Keratinocyte (primary cell): ENCODE data around the gene STK35. TPM values are rescaled to one million over a fixed set of nuclear protein-coding genes. Genes with fewer than 3 reads are reported as not detected.

ENCODE experiments used
- DNase-seq: peaks from one replicate; pipeline ENCODE4 v3.0.0-alpha.2; 2011; ENCODE audit warnings: low read depth, missing footprints, low spot score
- FAIRE-seq: peaks from 2 replicates; lab custom pipeline; 2011; peaks lifted over from hg19 to GRCh38; lab: Jason Lieb, UNC
- H2AFZ ChIP-seq: 2 replicates; pipeline ENCODE4 v1.6.0; 2012; ENCODE audit warnings: low read length, control low read depth, inconsistent platforms; ENCODE audit not compliant: control insufficient read depth
- H3K27ac ChIP-seq: 2 replicates; pipeline ENCODE4 v1.5.1; 2011; ENCODE audit warnings: low read length; ENCODE audit not compliant: control insufficient read depth, insufficient read depth
- H3K27me3 ChIP-seq: 3 replicates; pipeline ENCODE4 v1.6.0; 2011; ENCODE audit warnings: low read length; ENCODE audit not compliant: control insufficient read depth, insufficient read depth; ENCODE audit errors: extremely low read depth
- H3K36me3 ChIP-seq, 2 experiments: 2 replicates in 1 of 2; 3 replicates in 1 of 2; pipeline ENCODE4 v1.5.1; 2011; ENCODE audit warnings: low read length in 2 of 2, mild to moderate bottlenecking in 1 of 2; ENCODE audit not compliant: control insufficient read depth in 2 of 2, insufficient read depth in 2 of 2; ENCODE audit errors: extremely low read depth in 1 of 2
- H3K4me1 ChIP-seq: 3 replicates; pipeline ENCODE4 v1.5.1; 2011; ENCODE audit warnings: low read length; ENCODE audit not compliant: control insufficient read depth, insufficient read depth; ENCODE audit errors: extremely low read depth
- H3K4me2 ChIP-seq: 3 replicates; pipeline ENCODE4 v1.6.0; 2011; ENCODE audit warnings: low read depth, low read length; ENCODE audit not compliant: control insufficient read depth, insufficient read depth; ENCODE audit errors: extremely low read depth
- H3K4me3 ChIP-seq, 3 experiments: fragments of 200-600 bp in 1 of 3; sonication (generic) in 1 of 3; 2 replicates in 2 of 3; 3 replicates in 1 of 3; pipeline ENCODE4 v1.5.1; 2011 to 2016; ENCODE audit warnings: low read length in 3 of 3, mild to moderate bottlenecking in 3 of 3, control low read depth in 2 of 3, inconsistent platforms in 1 of 3, low read depth in 1 of 3, mixed read lengths in 1 of 3, mixed run types in 1 of 3, moderate library complexity in 1 of 3; ENCODE audit not compliant: control insufficient read depth in 2 of 3, insufficient read depth in 2 of 3; ENCODE audit errors: extremely low read depth in 1 of 3
- H3K79me2 ChIP-seq: 2 replicates; pipeline ENCODE4 v1.6.0; 2012; ENCODE audit warnings: low read length; ENCODE audit not compliant: control insufficient read depth, insufficient read depth
- H3K9ac ChIP-seq: 3 replicates; pipeline ENCODE4 v1.6.0; 2011; ENCODE audit warnings: low read length; ENCODE audit not compliant: control insufficient read depth, insufficient read depth; ENCODE audit errors: extremely low read depth
- H3K9me1 ChIP-seq: 3 replicates; pipeline ENCODE4 v1.6.0; 2011; ENCODE audit warnings: low read length; ENCODE audit not compliant: control insufficient read depth, insufficient read depth; ENCODE audit errors: extremely low read depth
- H3K9me3 ChIP-seq: 2 replicates; pipeline ENCODE4 v1.5.1; 2012; ENCODE audit warnings: low read depth, low read length; ENCODE audit not compliant: control insufficient read depth
- H4K20me1 ChIP-seq: 3 replicates; pipeline ENCODE4 v1.6.0; 2011; ENCODE audit warnings: low read length; ENCODE audit not compliant: control insufficient read depth, insufficient read depth; ENCODE audit errors: extremely low read depth
- EZH2 ChIP-seq: IDR thresholded peaks from one replicate; pipeline ENCODE4 v1.6.1; 2012; ENCODE audit warnings: inconsistent platforms, mild to moderate bottlenecking, low read length, moderate library complexity
- dilution Hi-C: fragments of 300-500 bp; cut with MboI; formaldehyde crosslinking; loops from one replicate; pipeline ENCODE4 v1.7.0; 2020; ENCODE audit warnings: low sequenced_read_pairs; ENCODE audit not compliant: extremely low pct_ligation_motif_present
- polyA plus RNA-seq, 5 experiments: library from polyadenylated mRNA; depleted of rRNA in 3 of 5; stranded (reverse) in 3 of 5; stranded (forward) in 1 of 5; unstranded in 1 of 5; fragments of >200 nt; gene quantifications; 1 replicate in 1 of 5; 2 replicates in 3 of 5; 3 replicates in 1 of 5; pipeline versions ENCODE4 v1.2.1 to v1.2.3, GENCODE V29; 2011 to 2012; ENCODE audit warnings: missing spikeins in 2 of 5, low read depth in 1 of 5, low replicate concordance in 1 of 5
- TF ChIP-seq, protein P1 (sequence below), 3 experiments: IDR thresholded peaks in 1 of 3; conservative IDR thresholded peaks in 1 of 3; optimal IDR thresholded peaks in 1 of 3; 2 replicates in 2 of 3; 3 replicates in 1 of 3; pipeline versions ENCODE3 to v1.5.1; 2011; ENCODE audit warnings: low read length in 3 of 3, mild to moderate bottlenecking in 3 of 3, moderate library complexity in 2 of 3, control low read depth in 1 of 3, inconsistent platforms in 1 of 3; ENCODE audit not compliant: insufficient read depth in 2 of 3; ENCODE audit errors: extremely low read depth in 1 of 3

Gene STK35
- polyA plus RNA-seq, 1 donor (not counting 4 experiments of a cell fraction or from before 2014, with no cell fraction given), result 6.5 TPM

DNA sequence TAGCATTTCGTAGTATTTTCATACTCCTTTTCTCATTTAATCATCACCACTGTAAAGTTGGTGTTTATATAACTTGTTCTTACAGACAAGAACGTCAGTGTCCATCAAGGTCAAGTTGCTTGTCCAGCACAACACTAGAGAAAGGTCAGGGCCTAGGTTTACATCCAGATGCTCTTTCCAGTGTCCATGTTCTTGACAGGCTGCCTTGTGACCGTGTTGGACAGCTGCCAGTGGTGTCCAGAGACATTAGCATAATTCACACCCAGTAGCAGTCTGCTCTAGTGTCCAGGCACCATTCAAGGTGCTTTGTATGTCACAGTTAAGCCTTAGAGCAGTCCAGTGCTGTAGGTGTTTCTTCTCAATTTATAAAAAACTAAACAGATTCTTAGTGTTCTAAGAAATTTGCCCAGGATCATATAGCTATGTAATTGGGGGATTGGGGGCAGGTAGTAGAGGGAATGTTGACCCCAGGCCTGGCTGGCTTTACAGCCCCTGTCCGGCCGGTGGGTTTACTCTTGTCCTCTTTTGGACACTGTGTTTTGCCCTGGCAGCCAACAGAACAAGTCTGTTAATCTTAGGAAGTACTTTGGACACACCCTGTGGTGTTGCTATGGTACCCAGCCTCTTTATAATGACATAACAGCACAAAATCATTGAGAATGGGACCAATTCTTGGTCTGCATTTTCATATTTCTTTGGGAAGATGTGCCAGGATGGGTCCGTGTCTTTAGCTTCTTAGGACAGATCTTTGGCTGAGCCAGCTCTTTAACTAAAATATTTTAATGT is 8.0 kb downstream of the STK35 start:
- peaks cover 92% of the 10 kb centered on the region for H3K79me2 ChIP-seq
- DNase-seq, result no peak
- FAIRE-seq, result no peak
- H3K4me3 ChIP-seq, result no peak overlapping the region
- TF ChIP-seq, protein P1, sequence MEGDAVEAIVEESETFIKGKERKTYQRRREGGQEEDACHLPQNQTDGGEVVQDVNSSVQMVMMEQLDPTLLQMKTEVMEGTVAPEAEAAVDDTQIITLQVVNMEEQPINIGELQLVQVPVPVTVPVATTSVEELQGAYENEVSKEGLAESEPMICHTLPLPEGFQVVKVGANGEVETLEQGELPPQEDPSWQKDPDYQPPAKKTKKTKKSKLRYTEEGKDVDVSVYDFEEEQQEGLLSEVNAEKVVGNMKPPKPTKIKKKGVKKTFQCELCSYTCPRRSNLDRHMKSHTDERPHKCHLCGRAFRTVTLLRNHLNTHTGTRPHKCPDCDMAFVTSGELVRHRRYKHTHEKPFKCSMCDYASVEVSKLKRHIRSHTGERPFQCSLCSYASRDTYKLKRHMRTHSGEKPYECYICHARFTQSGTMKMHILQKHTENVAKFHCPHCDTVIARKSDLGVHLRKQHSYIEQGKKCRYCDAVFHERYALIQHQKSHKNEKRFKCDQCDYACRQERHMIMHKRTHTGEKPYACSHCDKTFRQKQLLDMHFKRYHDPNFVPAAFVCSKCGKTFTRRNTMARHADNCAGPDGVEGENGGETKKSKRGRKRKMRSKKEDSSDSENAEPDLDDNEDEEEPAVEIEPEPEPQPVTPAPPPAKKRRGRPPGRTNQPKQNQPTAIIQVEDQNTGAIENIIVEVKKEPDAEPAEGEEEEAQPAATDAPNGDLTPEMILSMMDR (optimal IDR thresholded peaks at IDR 0.05 in 1 of 3, IDR thresholded peaks at IDR 0.05 in 1 of 3, conservative IDR thresholded peaks at IDR 0.05 in 1 of 3; ENCODE audit: extremely low read depth in 1 of 3, insufficient read depth in 2 of 3, low read length in 3 of 3), result no peak
- no peak for TF ChIP-seq EZH2
- H3K9me1 ChIP-seq, result peaks cover 10% of the 10 kb centered on the region
- H4K20me1 ChIP-seq, result peaks cover 6% of the 10 kb centered on the region
- peak overlapping the region; percentile 52 for H3K4me2 ChIP-seq
- no peaks in the 10 kb centered on the region for H3K9me3 ChIP-seq
- H2AFZ ChIP-seq, result no peak overlapping the region
- H3K4me1 ChIP-seq, result peaks cover 24% of the 10 kb centered on the region
- dilution Hi-C loops, result no loop called here
- H3K27me3 ChIP-seq, result no peaks in the 10 kb centered on the region
- peaks cover 13 to 27% of the 10 kb centered on the region in 2 experiments for H3K36me3 ChIP-seq
- no peak overlapping the region for H3K9ac ChIP-seq
- H3K27ac ChIP-seq, result peak overlapping the region; percentile 66

DNA sequence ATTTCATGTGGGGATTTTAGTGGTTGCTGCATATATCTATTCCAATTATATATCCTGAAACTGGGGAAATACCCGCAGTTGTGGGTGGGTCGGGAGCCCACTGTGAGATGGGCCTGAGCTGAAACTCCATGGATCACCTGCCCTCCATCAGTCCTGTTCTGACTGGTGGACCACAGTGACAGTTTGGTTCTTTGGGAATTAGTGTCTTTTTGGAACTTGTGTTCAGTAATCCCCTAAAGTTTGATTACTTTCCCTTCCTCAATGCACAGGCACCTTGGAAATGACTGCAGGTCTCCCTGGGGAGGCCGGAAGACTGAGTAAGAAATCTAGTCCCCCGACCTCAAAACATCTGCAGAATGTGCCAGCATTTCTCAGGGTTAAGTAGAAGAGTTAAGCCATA is 11.3 kb downstream of the STK35 start:
- dilution Hi-C loops, result no loop called here
- no peak for FAIRE-seq
- Histone ChIP-seq H3K4me3 (no peak overlapping the region), H2AFZ (no peak overlapping the region), H3K4me2 (no peak overlapping the region), H3K9me1 (peaks cover 7% of the 10 kb centered on the region), H3K36me3 (peaks cover 24 to 43% of the 10 kb centered on the region in 2 experiments), H3K79me2 (peaks cover 89% of the 10 kb centered on the region), H3K4me1 (peaks cover 18% of the 10 kb centered on the region), H3K27ac (no peak overlapping the region), H3K9ac (no peak overlapping the region), H4K20me1 (peaks cover 8% of the 10 kb centered on the region), H3K27me3 (no peaks in the 10 kb centered on the region), H3K9me3 (no peaks in the 10 kb centered on the region)
- DNase-seq, result no peak
- TF ChIP-seq, protein P1 (optimal IDR thresholded peaks at IDR 0.05 in 1 of 3, IDR thresholded peaks at IDR 0.05 in 1 of 3, conservative IDR thresholded peaks at IDR 0.05 in 1 of 3; ENCODE audit: extremely low read depth in 1 of 3, insufficient read depth in 2 of 3, low read length in 3 of 3), result no peak
- no peak for TF ChIP-seq EZH2
